Measurements from ENCODE around the gene CAMK1D. TPM values are rescaled to one million over a fixed set of nuclear protein-coding genes. Genes with fewer than 3 reads are reported as not detected.

The CAMK1D gene
- total RNA-seq, 1 experiment from 2014 or later = 10.2 TPM

GRCh38 chr10:12636571-12636970, 287.2 kb downstream of the CAMK1D start (continued):
- TF ChIP-seq ZNF121 (CRISPR knock-in tag; IDR thresholded peaks at IDR 0.05) (no peak), SMAD3 (CRISPR knock-in tag; IDR thresholded peaks at IDR 0.05; ENCODE audit: borderline replicate concordance) (no peak), PRDM15 (CRISPR knock-in tag; IDR thresholded peaks at IDR 0.05) (no peak), RORB (CRISPR knock-in tag; IDR thresholded peaks at IDR 0.05) (no peak), NFYB (CRISPR knock-in tag; conservative IDR thresholded peaks at IDR 0.05; ENCODE audit: low read depth) (no peak), TEAD4 (CRISPR knock-in tag; IDR thresholded peaks at IDR 0.05) (no peak), ZNF671 (CRISPR knock-in tag; IDR thresholded peaks at IDR 0.05) (no peak), ZNF263 (CRISPR knock-in tag; IDR thresholded peaks at IDR 0.05; ENCODE audit: low read depth) (no peak), AR (CRISPR knock-in tag; IDR thresholded peaks at IDR 0.05) (no peak), CREB1 (CRISPR knock-in tag; IDR thresholded peaks at IDR 0.05) (no peak), HMGA2 (CRISPR knock-in tag; IDR thresholded peaks at IDR 0.05) (no peak), CREM (CRISPR knock-in tag; IDR thresholded peaks at IDR 0.05) (no peak)

- Mint-ChIP-seq H3K9me3 (no peaks in the 10 kb centered on the region), H3K4me1 (peaks cover 25% of the 10 kb centered on the region), H3K36me3 (no peaks in the 10 kb centered on the region), H3K27ac (no peak overlapping the region), H3K27me3 (ENCODE audit: low read depth) (no peaks in the 10 kb centered on the region), H3K4me3 (no peak overlapping the region)
- POLR2A ChIA-PET = no interaction called here
- DNase-seq (ENCODE audit: low spot score) = no peak
- ATAC-seq = no peak
- CTCF ChIA-PET = interaction anchor here (2.6 kb wide), 1 partner anchor 19 kb away, joined by 23 read pairs; no protein-coding TSS in a partner anchor
- TF ChIP-seq ELF4 (CRISPR knock-in tag; IDR thresholded peaks at IDR 0.05; ENCODE audit: low read depth) (no peak), ZMAT4 (CRISPR knock-in tag; IDR thresholded peaks at IDR 0.05) (no peak), ZNF512 (CRISPR knock-in tag; IDR thresholded peaks at IDR 0.05; ENCODE audit: borderline replicate concordance) (no peak), TEAD1 (CRISPR knock-in tag; IDR thresholded peaks at IDR 0.05) (no peak), EMX1 (CRISPR knock-in tag; IDR thresholded peaks at IDR 0.05) (no peak), GTF2I (CRISPR knock-in tag; conservative IDR thresholded peaks at IDR 0.05) (no peak), HMGA2 (CRISPR knock-in tag; IDR thresholded peaks at IDR 0.05) (no peak), TEAD4 (CRISPR knock-in tag; IDR thresholded peaks at IDR 0.05) (no peak)
- TF ChIP-seq, protein P1, sequence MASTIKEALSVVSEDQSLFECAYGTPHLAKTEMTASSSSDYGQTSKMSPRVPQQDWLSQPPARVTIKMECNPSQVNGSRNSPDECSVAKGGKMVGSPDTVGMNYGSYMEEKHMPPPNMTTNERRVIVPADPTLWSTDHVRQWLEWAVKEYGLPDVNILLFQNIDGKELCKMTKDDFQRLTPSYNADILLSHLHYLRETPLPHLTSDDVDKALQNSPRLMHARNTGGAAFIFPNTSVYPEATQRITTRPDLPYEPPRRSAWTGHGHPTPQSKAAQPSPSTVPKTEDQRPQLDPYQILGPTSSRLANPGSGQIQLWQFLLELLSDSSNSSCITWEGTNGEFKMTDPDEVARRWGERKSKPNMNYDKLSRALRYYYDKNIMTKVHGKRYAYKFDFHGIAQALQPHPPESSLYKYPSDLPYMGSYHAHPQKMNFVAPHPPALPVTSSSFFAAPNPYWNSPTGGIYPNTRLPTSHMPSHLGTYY (CRISPR knock-in tag; IDR thresholded peaks at IDR 0.05) = no peak
- TF ChIP-seq, protein P2, sequence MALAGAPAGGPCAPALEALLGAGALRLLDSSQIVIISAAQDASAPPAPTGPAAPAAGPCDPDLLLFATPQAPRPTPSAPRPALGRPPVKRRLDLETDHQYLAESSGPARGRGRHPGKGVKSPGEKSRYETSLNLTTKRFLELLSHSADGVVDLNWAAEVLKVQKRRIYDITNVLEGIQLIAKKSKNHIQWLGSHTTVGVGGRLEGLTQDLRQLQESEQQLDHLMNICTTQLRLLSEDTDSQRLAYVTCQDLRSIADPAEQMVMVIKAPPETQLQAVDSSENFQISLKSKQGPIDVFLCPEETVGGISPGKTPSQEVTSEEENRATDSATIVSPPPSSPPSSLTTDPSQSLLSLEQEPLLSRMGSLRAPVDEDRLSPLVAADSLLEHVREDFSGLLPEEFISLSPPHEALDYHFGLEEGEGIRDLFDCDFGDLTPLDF (CRISPR knock-in tag; IDR thresholded peaks at IDR 0.05) = no peak
- TF ChIP-seq, protein P3, sequence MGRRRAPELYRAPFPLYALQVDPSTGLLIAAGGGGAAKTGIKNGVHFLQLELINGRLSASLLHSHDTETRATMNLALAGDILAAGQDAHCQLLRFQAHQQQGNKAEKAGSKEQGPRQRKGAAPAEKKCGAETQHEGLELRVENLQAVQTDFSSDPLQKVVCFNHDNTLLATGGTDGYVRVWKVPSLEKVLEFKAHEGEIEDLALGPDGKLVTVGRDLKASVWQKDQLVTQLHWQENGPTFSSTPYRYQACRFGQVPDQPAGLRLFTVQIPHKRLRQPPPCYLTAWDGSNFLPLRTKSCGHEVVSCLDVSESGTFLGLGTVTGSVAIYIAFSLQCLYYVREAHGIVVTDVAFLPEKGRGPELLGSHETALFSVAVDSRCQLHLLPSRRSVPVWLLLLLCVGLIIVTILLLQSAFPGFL (CRISPR knock-in tag; IDR thresholded peaks at IDR 0.05; ENCODE audit: borderline replicate concordance) = no peak
- TF ChIP-seq, protein P4, sequence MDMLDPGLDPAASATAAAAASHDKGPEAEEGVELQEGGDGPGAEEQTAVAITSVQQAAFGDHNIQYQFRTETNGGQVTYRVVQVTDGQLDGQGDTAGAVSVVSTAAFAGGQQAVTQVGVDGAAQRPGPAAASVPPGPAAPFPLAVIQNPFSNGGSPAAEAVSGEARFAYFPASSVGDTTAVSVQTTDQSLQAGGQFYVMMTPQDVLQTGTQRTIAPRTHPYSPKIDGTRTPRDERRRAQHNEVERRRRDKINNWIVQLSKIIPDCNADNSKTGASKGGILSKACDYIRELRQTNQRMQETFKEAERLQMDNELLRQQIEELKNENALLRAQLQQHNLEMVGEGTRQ (CRISPR knock-in tag; IDR thresholded peaks at IDR 0.05) = no peak
Measured at GRCh38 chr10:12637649-12638048, 288.3 kb downstream of the CAMK1D start.

All from WTC11 (cell line).